Measurements from ENCODE around the gene AASDH. TPM values are rescaled to one million over a fixed set of nuclear protein-coding genes. Genes with fewer than 3 reads are reported as not detected.

AASDH gene
- polyA plus RNA-seq, 1 donor (not counting 4 experiments of a cell fraction or from before 2014, with no cell fraction given): 15.5 TPM

DNA sequence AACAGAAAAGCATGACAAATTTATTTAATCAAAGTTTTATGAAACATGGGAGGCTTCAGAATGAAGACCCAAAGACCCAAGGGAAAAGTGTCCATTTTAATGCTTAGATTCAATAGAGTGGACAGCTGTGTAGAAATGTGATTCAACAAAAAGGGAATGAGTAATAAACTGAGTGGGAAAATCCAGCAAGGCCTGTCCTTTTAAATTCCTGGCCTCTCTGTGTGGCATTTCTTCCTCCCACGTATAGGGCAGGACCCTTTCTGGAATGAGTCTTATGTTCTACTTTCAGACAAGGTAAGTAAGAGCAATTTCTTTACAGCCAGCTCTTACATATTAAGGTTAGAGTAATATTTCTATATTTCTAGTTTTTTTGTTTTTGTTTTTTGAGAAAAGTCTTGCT, 14.5 kb downstream of the AASDH start:
- no peaks in the 10 kb centered on the region for H3K9me3 ChIP-seq (ENCODE audit: control insufficient read depth, low read depth, low read length)
- no peak overlapping the region for H3K4me2 ChIP-seq (ENCODE audit: control insufficient read depth, extremely low read depth, insufficient read depth, low read depth, low read length)
- no peaks in the 10 kb centered on the region for H3K79me2 ChIP-seq (ENCODE audit: control insufficient read depth, insufficient read depth, low read length)
- H3K36me3 ChIP-seq (ENCODE audit: control insufficient read depth in 2 of 2, extremely low read depth in 1 of 2, insufficient read depth in 2 of 2, low read length in 2 of 2): peaks cover 0 to 4% of the 10 kb centered on the region in 2 experiments
- H3K27ac ChIP-seq (ENCODE audit: control insufficient read depth, insufficient read depth, low read length): no peak overlapping the region
- dilution Hi-C loops (cut with MboI; ENCODE audit: extremely low pct_ligation_motif_present, low sequenced_read_pairs): no loop called here
- H4K20me1 ChIP-seq (ENCODE audit: control insufficient read depth, extremely low read depth, insufficient read depth, low read length): no peaks in the 10 kb centered on the region
- no peak overlapping the region for H2AFZ ChIP-seq (ENCODE audit: control insufficient read depth, low read length)
- no peaks in the 10 kb centered on the region for H3K4me1 ChIP-seq (ENCODE audit: control insufficient read depth, extremely low read depth, insufficient read depth, low read length)
- no peaks in the 10 kb centered on the region for H3K9me1 ChIP-seq (ENCODE audit: control insufficient read depth, extremely low read depth, insufficient read depth, low read length)
- no peaks in the 10 kb centered on the region for H3K27me3 ChIP-seq (ENCODE audit: control insufficient read depth, extremely low read depth, insufficient read depth, low read length)
- TF ChIP-seq, protein P1, sequence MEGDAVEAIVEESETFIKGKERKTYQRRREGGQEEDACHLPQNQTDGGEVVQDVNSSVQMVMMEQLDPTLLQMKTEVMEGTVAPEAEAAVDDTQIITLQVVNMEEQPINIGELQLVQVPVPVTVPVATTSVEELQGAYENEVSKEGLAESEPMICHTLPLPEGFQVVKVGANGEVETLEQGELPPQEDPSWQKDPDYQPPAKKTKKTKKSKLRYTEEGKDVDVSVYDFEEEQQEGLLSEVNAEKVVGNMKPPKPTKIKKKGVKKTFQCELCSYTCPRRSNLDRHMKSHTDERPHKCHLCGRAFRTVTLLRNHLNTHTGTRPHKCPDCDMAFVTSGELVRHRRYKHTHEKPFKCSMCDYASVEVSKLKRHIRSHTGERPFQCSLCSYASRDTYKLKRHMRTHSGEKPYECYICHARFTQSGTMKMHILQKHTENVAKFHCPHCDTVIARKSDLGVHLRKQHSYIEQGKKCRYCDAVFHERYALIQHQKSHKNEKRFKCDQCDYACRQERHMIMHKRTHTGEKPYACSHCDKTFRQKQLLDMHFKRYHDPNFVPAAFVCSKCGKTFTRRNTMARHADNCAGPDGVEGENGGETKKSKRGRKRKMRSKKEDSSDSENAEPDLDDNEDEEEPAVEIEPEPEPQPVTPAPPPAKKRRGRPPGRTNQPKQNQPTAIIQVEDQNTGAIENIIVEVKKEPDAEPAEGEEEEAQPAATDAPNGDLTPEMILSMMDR (optimal IDR thresholded peaks at IDR 0.05 in 1 of 3, IDR thresholded peaks at IDR 0.05 in 1 of 3, conservative IDR thresholded peaks at IDR 0.05 in 1 of 3; ENCODE audit: extremely low read depth in 1 of 3, insufficient read depth in 2 of 3, low read length in 3 of 3): no peak
- no peak for TF ChIP-seq EZH2 (IDR thresholded peaks at IDR 0.05; ENCODE audit: low read length)
- FAIRE-seq (no peak), DNase-seq (ENCODE audit: low read depth, low spot score) (no peak)
- no peak overlapping the region for H3K9ac ChIP-seq (ENCODE audit: control insufficient read depth, extremely low read depth, insufficient read depth, low read length)
- no peak overlapping the region for H3K4me3 ChIP-seq (ENCODE audit: control insufficient read depth in 2 of 3, extremely low read depth in 1 of 3, insufficient read depth in 2 of 3, low read depth in 1 of 3, low read length in 3 of 3)

DNA sequence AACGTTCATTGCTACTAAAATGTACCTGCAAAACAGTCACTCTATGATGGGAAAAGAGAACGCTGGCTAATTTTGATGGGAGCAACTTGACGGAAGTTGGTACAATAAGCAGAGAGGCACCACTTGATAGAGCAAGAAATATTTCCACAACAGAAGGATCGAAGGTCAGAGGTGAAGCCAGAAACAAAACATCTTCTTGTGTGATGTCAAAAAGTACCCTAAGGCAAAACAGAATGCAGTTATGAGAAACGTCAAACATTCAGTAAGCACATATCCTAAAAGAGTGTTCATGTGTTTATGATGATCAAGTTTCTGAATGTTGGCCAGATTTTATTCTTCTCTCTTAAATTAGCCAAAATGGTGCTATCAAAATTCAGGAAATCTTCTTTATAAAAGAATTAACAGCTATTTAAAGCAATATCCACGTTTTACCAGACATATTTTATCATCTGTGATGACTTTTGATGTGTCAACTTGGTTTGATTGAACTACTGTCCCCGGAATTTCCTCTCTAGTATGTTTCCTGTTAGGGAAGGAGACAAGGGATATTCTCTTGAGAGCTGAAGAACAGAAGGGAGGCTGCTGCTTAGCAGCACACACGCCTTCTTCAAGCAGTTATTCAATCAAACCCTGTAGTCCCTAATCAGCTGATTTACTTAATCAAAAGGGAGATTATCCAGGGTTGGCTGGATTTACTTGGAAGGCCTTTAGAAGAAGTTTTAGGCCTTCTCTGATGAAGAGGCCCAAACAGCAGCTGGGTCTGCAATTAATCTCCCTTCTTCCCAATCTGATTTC, 15.7 kb downstream of the AASDH start:
- no peak overlapping the region for H2AFZ ChIP-seq (ENCODE audit: control insufficient read depth, low read length)
- H3K4me2 ChIP-seq (ENCODE audit: control insufficient read depth, extremely low read depth, insufficient read depth, low read depth, low read length): no peak overlapping the region
- no peaks in the 10 kb centered on the region for H4K20me1 ChIP-seq (ENCODE audit: control insufficient read depth, extremely low read depth, insufficient read depth, low read length)
- no peak overlapping the region for H3K27ac ChIP-seq (ENCODE audit: control insufficient read depth, insufficient read depth, low read length)
- H3K4me1 ChIP-seq (ENCODE audit: control insufficient read depth, extremely low read depth, insufficient read depth, low read length): no peaks in the 10 kb centered on the region
- H3K79me2 ChIP-seq (ENCODE audit: control insufficient read depth, insufficient read depth, low read length): no peaks in the 10 kb centered on the region
- dilution Hi-C loops (cut with MboI; ENCODE audit: extremely low pct_ligation_motif_present, low sequenced_read_pairs): no loop called here
- H3K9me1 ChIP-seq (ENCODE audit: control insufficient read depth, extremely low read depth, insufficient read depth, low read length): no peaks in the 10 kb centered on the region
- H3K9ac ChIP-seq (ENCODE audit: control insufficient read depth, extremely low read depth, insufficient read depth, low read length): no peak overlapping the region
- H3K27me3 ChIP-seq (ENCODE audit: control insufficient read depth, extremely low read depth, insufficient read depth, low read length): no peaks in the 10 kb centered on the region
- no peak overlapping the region for H3K4me3 ChIP-seq (ENCODE audit: control insufficient read depth in 2 of 3, extremely low read depth in 1 of 3, insufficient read depth in 2 of 3, low read depth in 1 of 3, low read length in 3 of 3)
- H3K36me3 ChIP-seq (ENCODE audit: control insufficient read depth in 2 of 2, extremely low read depth in 1 of 2, insufficient read depth in 2 of 2, low read length in 2 of 2): peaks cover 0 to 4% of the 10 kb centered on the region in 2 experiments
- TF ChIP-seq EZH2 (IDR thresholded peaks at IDR 0.05; ENCODE audit: low read length): no peak
- TF ChIP-seq, protein P1 (optimal IDR thresholded peaks at IDR 0.05 in 1 of 3, IDR thresholded peaks at IDR 0.05 in 1 of 3, conservative IDR thresholded peaks at IDR 0.05 in 1 of 3; ENCODE audit: extremely low read depth in 1 of 3, insufficient read depth in 2 of 3, low read length in 3 of 3): no peak
- FAIRE-seq: no peak
- H3K9me3 ChIP-seq (ENCODE audit: control insufficient read depth, low read depth, low read length): no peaks in the 10 kb centered on the region
- DNase-seq (ENCODE audit: low read depth, low spot score): no peak
